Upper lobe of right lung (tissue), 1 donor: ENCODE data around the gene TMPRSS7. TPM values are rescaled to one million over a fixed set of nuclear protein-coding genes. Genes with fewer than 3 reads are reported as not detected.
A peak's percentile ranks its signal among the peaks of the same experiment; 100 is the strongest.

ENCODE experiments used
- ATAC-seq: fragments of 200-7000 bp; cut with Tn5 transposase; one replicate; pipeline ENCODE4 v1.9.1; 2020; ENCODE audit warnings: mild to moderate bottlenecking, moderate library complexity
- DNase-seq: peaks from one replicate; pipeline ENCODE4 v3.0.0-alpha.2; 2020
- H3K27ac ChIP-seq: fragments of 200-600 bp; one replicate; pipeline ENCODE4 v1.8.0; 2022
- H3K27me3 ChIP-seq: fragments of 200-600 bp; one replicate; pipeline ENCODE4 v1.8.0; 2022; ENCODE audit warnings: mild to moderate bottlenecking
- H3K36me3 ChIP-seq: fragments of 200-600 bp; one replicate; pipeline ENCODE4 v1.8.0; 2022
- H3K4me1 ChIP-seq: fragments of 200-600 bp; one replicate; pipeline ENCODE4 v1.8.0; 2022
- H3K4me3 ChIP-seq: fragments of 200-600 bp; one replicate; pipeline ENCODE4 v1.8.0; 2022; ENCODE audit warnings: mild to moderate bottlenecking
- H3K9me3 ChIP-seq: fragments of 200-600 bp; one replicate; pipeline ENCODE4 v1.8.0; 2022
- CTCF ChIP-seq: fragments of 200-600 bp; IDR thresholded peaks from one replicate; pipeline ENCODE4 v1.8.0; 2022; ENCODE audit warnings: antibody characterized with exemption
- intact Hi-C: fragments of 100-400 bp; cut with DNase I; formaldehyde crosslinking; loops from one replicate; pipeline ENCODE4 v1.11.0; 2022
- total RNA-seq: library from RNA; stranded (reverse); fragmentation: NEBNext Ultra II Directional; extraction: Animal tissue kit (Norgen Biotek cat#: 25700); gene quantifications from one replicate; pipeline ENCODE4 v1.2.1, GENCODE V29; 2021
- donor health status: DM: no; HTN: yes; CAD: no; lungs with severe emphysema.

TMPRSS7 gene
- total RNA-seq, 1 donor from 2014 or later = 0.20 TPM

- TF ChIP-seq CTCF = no peak
- no peaks in the 10 kb centered on the region for H3K36me3 ChIP-seq
- ATAC-seq (no peak), DNase-seq (no peak)
- peaks cover 7% of the 10 kb centered on the region for H3K4me1 ChIP-seq
- H3K27ac ChIP-seq = no peak overlapping the region
- intact Hi-C loops = no loop called here
- no peaks in the 10 kb centered on the region for H3K9me3 ChIP-seq
- no peak overlapping the region for H3K4me3 ChIP-seq
- no peaks in the 10 kb centered on the region for H3K27me3 ChIP-seq
These were observed 20.8 kb upstream of the TMPRSS7 start for GRCh38 chr3:112013784-112014143.

GRCh38 chr3:112017091-112017490 is 17.4 kb upstream of the TMPRSS7 start:
- DNase-seq = no peak
- Histone ChIP-seq H3K27me3 (no peaks in the 10 kb centered on the region), H3K4me1 (peaks cover 7% of the 10 kb centered on the region), H3K36me3 (no peaks in the 10 kb centered on the region), H3K4me3 (no peak overlapping the region), H3K9me3 (no peaks in the 10 kb centered on the region), H3K27ac (no peak overlapping the region)
- intact Hi-C loops = no loop called here
- no peak for TF ChIP-seq CTCF
- ATAC-seq = peak; percentile 28

- Histone ChIP-seq H3K9me3 (no peaks in the 10 kb centered on the region), H3K27me3 (no peaks in the 10 kb centered on the region), H3K4me3 (no peak overlapping the region), H3K36me3 (no peaks in the 10 kb centered on the region), H3K4me1 (peaks cover 1% of the 10 kb centered on the region), H3K27ac (no peak overlapping the region)
- no peak for TF ChIP-seq CTCF
- ATAC-seq = no peak
- no peak for DNase-seq
- intact Hi-C loops = no loop called here
These were observed 15.8 kb upstream of the TMPRSS7 start for GRCh38 chr3:112018712-112019111.

GRCh38 chr3:112019716-112020115 is 14.8 kb upstream of the TMPRSS7 start:
- H3K9me3 ChIP-seq = no peaks in the 10 kb centered on the region
- no peak overlapping the region for H3K4me3 ChIP-seq
- no peaks in the 10 kb centered on the region for H3K27me3 ChIP-seq
- DNase-seq (no peak), ATAC-seq (no peak)
- intact Hi-C loops = no loop called here
- H3K4me1 ChIP-seq = no peaks in the 10 kb centered on the region
- no peak for TF ChIP-seq CTCF
- H3K27ac ChIP-seq = no peak overlapping the region
- H3K36me3 ChIP-seq = no peaks in the 10 kb centered on the region

- no peak for ATAC-seq
- no peaks in the 10 kb centered on the region for H3K9me3 ChIP-seq
- H3K27me3 ChIP-seq = no peaks in the 10 kb centered on the region
- no peak overlapping the region for H3K27ac ChIP-seq
- no peaks in the 10 kb centered on the region for H3K4me1 ChIP-seq
- no peak for DNase-seq
- no peaks in the 10 kb centered on the region for H3K36me3 ChIP-seq
- intact Hi-C loops = no loop called here
- TF ChIP-seq CTCF = no peak
- no peak overlapping the region for H3K4me3 ChIP-seq
These were observed 13.9 kb upstream of the TMPRSS7 start for GRCh38 chr3:112020674-112021085.

GRCh38 chr3:112027142-112027541 is 7.4 kb upstream of the TMPRSS7 start:
- intact Hi-C loops = no loop called here
- H3K27ac ChIP-seq = no peak overlapping the region
- no peaks in the 10 kb centered on the region for H3K27me3 ChIP-seq
- no peaks in the 10 kb centered on the region for H3K4me1 ChIP-seq
- DNase-seq = no peak
- no peaks in the 10 kb centered on the region for H3K36me3 ChIP-seq
- no peak overlapping the region for H3K4me3 ChIP-seq
- ATAC-seq = no peak
- H3K9me3 ChIP-seq = no peaks in the 10 kb centered on the region
- TF ChIP-seq CTCF = no peak
